ENCODE measurements around the gene SFXN3. TPM values are rescaled to one million over a fixed set of nuclear protein-coding genes. Genes with fewer than 3 reads are reported as not detected.

Gene SFXN3
- polyA plus RNA-seq, 3 donors, result 21.3 to 152 (median 24.2) TPM

DNA sequence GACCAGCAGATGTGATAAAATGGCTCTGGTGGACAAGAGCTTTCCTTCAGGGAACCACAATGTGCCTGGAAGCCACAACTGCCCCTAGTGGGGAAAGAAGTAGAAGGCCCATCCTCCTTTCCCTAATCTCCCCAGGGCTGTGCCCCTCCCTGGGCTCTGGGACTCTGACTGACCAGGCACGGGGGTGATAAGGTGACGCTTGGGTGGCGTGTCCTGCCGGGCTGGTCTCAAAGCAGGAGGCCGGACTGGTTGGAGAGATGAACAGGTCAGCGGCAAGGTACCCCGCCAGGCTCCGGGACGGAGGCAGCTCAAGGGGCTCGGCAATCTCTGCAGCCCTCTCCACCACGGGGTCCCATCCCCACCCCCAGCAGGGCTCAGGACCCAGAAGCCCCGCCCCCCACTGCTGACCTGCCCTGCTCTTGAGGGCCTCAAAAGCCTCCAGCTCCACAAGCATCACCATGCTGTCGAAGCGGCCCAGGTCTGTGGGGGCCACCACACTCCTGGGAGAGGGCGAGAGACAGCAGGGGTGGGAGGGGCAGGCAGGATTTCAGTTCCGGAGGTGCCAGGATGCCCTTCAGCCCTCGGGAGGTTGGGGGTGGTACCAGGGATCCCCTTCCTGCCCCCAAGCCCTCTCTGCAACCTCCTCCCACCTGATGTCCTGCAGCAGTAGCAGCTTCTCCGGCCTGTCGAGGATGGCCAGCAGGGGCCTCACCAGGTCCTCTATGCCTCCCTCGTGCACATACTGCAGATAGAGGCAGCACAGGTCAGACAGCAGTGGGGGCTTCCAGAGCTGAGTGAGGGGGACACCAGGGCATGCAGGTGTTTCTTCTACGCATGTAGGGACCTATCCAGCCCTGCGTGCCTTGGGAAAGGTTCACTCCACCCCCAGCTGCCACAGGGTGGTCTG is 19.3 kb upstream of the SFXN3 start:
- H3K4me3 Mint-ChIP-seq, result no peak overlapping the region
- H3K4me1 Mint-ChIP-seq, result peaks cover 16% of the 10 kb centered on the region
- TF ChIP-seq, protein P1, sequence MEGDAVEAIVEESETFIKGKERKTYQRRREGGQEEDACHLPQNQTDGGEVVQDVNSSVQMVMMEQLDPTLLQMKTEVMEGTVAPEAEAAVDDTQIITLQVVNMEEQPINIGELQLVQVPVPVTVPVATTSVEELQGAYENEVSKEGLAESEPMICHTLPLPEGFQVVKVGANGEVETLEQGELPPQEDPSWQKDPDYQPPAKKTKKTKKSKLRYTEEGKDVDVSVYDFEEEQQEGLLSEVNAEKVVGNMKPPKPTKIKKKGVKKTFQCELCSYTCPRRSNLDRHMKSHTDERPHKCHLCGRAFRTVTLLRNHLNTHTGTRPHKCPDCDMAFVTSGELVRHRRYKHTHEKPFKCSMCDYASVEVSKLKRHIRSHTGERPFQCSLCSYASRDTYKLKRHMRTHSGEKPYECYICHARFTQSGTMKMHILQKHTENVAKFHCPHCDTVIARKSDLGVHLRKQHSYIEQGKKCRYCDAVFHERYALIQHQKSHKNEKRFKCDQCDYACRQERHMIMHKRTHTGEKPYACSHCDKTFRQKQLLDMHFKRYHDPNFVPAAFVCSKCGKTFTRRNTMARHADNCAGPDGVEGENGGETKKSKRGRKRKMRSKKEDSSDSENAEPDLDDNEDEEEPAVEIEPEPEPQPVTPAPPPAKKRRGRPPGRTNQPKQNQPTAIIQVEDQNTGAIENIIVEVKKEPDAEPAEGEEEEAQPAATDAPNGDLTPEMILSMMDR (IDR thresholded peaks at IDR 0.05), result no peak
- H3K27ac Mint-ChIP-seq, result no peak overlapping the region
- Histone ChIP-seq H3K9me3 (replicated peaks in 1 of 2; ENCODE audit: control insufficient read depth in 1 of 2, insufficient read depth in 1 of 2, low read length in 2 of 2) (no peaks in the 10 kb centered on the region), H3K79me2 (ENCODE audit: insufficient read depth, low read length) (no peaks in the 10 kb centered on the region), H3K4me3 (replicated peaks in 1 of 3; ENCODE audit: low read depth in 2 of 3, low read length in 3 of 3) (no peak overlapping the region), H3K4me2 (replicated peaks; ENCODE audit: extremely low read depth, low read length, poor library complexity, severe bottlenecking) (no peak overlapping the region), H3K9ac (ENCODE audit: insufficient read depth, low read length, poor library complexity, severe bottlenecking) (no peak overlapping the region), H3K4me1 (ENCODE audit: control insufficient read depth in 1 of 2, insufficient read depth in 2 of 2, low read length in 2 of 2) (peaks cover 5 to 8% of the 10 kb centered on the region in 2 donors), H2AFZ (ENCODE audit: insufficient read depth, low read depth, low read length, poor library complexity, severe bottlenecking) (no peak overlapping the region), H3K27ac (ENCODE audit: low read depth in 1 of 2, low read length in 2 of 2) (no peak overlapping the region), H3K27me3 (ENCODE audit: control insufficient read depth in 2 of 2, insufficient read depth in 2 of 2, low read length in 2 of 2) (no peaks in the 10 kb centered on the region), H3K36me3 (replicated peaks in 1 of 2; ENCODE audit: control insufficient read depth in 1 of 2, insufficient read depth in 2 of 2, low read length in 2 of 2) (no peaks in the 10 kb centered on the region), H4K20me1 (ENCODE audit: insufficient read depth, low read length) (no peaks in the 10 kb centered on the region)
- peaks cover 3 to 18% (median 16%) of the 10 kb centered on the region in 3 donors for H3K27me3 Mint-ChIP-seq (ENCODE audit: low read depth in 3 of 3)
- peaks cover 0 to 3% (median 0%) of the 10 kb centered on the region in 7 donors for H3K9me3 Mint-ChIP-seq
- 85% methylated on average over 7 of the region's 22 CpGs for WGBS (ENCODE audit: insufficient coverage)
- intact Hi-C loops (cut with micrococcal nuclease), result loop anchor here in 1 of 2 donors (5.0 kb wide), 1 partner anchor 44 kb away; the partner anchor contains the start of gene SEMA4G
- DNase-seq, result no peak
- H3K36me3 Mint-ChIP-seq, result peaks cover 0 to 5% of the 10 kb centered on the region in 2 donors

DNA sequence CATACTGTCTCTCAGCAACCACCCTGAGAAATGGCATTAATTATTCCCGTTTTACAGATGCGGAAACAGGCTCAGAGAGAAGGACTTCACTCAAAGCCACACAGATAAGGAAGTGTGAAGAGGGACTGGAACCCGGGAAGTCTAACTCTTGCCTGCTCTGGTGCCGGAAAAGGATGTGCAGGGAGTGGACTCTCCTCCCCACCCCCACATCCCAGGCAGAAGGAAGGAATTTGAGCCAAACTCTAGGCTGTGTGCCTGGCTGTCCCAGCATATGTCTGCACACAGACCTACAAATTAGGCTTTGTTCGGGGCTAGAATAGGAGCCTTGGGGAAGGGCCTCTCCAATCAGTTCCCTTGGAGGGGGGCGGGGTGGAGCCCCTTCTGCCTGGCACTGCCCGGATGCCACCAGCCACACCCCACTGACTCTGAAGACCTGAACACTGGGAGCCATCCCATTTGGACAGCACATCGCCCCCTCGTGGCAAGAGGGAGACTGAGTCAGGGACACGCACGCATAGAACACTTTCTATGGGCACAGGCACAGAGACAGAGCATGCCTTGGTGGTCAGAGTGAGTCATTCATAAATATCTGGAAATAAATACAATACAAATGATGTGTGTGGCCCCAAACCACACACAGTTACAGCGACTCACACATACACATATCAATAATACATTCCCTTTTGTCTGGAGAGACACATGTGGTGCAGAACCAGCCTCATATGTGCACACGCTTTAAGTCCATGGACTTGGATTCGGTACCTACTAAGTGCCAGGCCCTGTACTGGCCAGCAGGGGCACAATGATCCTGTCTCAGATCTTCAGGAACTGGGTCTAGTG is 18.3 kb upstream of the SFXN3 start:
- H3K9me3 Mint-ChIP-seq, result peaks cover 0 to 3% (median 0%) of the 10 kb centered on the region in 7 donors
- WGBS (ENCODE audit: insufficient coverage), result 10% methylated on average over 4 of the region's 14 CpGs
- H3K27me3 Mint-ChIP-seq (ENCODE audit: low read depth in 3 of 3), result peaks cover 12 to 28% (median 20%) of the 10 kb centered on the region in 3 donors
- H3K4me1 Mint-ChIP-seq, result peaks cover 19% of the 10 kb centered on the region
- H3K4me3 Mint-ChIP-seq, result peak overlapping the region in 1 of 2 donors; percentile 24
- H2AFZ ChIP-seq (ENCODE audit: insufficient read depth, low read depth, low read length, poor library complexity, severe bottlenecking), result no peak overlapping the region
- H3K36me3 Mint-ChIP-seq, result no peaks in the 10 kb centered on the region
- no peaks in the 10 kb centered on the region for H3K9me3 ChIP-seq (replicated peaks in 1 of 2; ENCODE audit: control insufficient read depth in 1 of 2, insufficient read depth in 1 of 2, low read length in 2 of 2)
- TF ChIP-seq, protein P1 (IDR thresholded peaks at IDR 0.05), result peak; percentile 80
- peaks cover 0 to under 1% of the 10 kb centered on the region in 2 donors for H3K27me3 ChIP-seq (ENCODE audit: control insufficient read depth in 2 of 2, insufficient read depth in 2 of 2, low read length in 2 of 2)
- H3K4me1 ChIP-seq (ENCODE audit: control insufficient read depth in 1 of 2, insufficient read depth in 2 of 2, low read length in 2 of 2), result peaks cover 6 to 8% of the 10 kb centered on the region in 2 donors
- no peak overlapping the region for H3K4me3 ChIP-seq (replicated peaks in 1 of 3; ENCODE audit: low read depth in 2 of 3, low read length in 3 of 3)
- H3K9ac ChIP-seq (ENCODE audit: insufficient read depth, low read length, poor library complexity, severe bottlenecking), result no peak overlapping the region
- H3K79me2 ChIP-seq (ENCODE audit: insufficient read depth, low read length), result no peaks in the 10 kb centered on the region
- H3K27ac ChIP-seq (ENCODE audit: low read depth in 1 of 2, low read length in 2 of 2), result no peak overlapping the region
- peak; percentile 62 to 87 (median 75) for DNase-seq
- no peaks in the 10 kb centered on the region for H4K20me1 ChIP-seq (ENCODE audit: insufficient read depth, low read length)
- H3K27ac Mint-ChIP-seq, result peak overlapping the region in 4 of 7 donors; percentile 1 to 75 (median 25)
- no peak overlapping the region for H3K4me2 ChIP-seq (replicated peaks; ENCODE audit: extremely low read depth, low read length, poor library complexity, severe bottlenecking)
- intact Hi-C loops (cut with micrococcal nuclease), result loop anchor here in 1 of 2 donors (5.0 kb wide), 1 partner anchor 45 kb away; the partner anchor contains the start of gene SEMA4G
- no peaks in the 10 kb centered on the region for H3K36me3 ChIP-seq (replicated peaks in 1 of 2; ENCODE audit: control insufficient read depth in 1 of 2, insufficient read depth in 2 of 2, low read length in 2 of 2)
